ENCODE measurements around the gene PCDHA6.
"Not testable (repeated sequence)": the region's sequence is repeated elsewhere in the genome, so short reads cannot be mapped to it uniquely, and the experiment has no call there.

PCDHA6 gene

GRCh38 chr5:140822969-140823368 is 4.8 kb upstream of the PCDHA6 start:
- DNase-seq, result not testable (repeated sequence)

DNA sequence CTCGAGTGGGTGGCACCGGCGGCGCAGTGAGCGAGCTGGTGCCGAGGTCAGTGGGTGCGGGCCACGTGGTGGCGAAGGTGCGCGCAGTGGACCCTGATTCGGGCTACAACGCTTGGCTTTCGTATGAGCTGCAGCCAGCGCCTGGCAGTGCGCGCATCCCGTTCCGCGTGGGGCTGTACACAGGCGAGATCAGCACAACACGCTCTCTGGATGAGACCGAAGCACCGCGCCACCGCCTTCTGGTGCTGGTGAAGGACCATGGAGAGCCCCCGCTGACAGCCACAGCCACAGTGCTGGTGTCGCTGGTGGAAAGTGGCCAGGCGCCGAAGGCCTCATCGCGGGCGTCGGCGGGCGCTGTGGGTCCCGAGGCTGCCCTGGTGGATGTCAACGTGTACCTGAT is 4.3 kb upstream of the PCDHA6 start:
- DNase-seq, result no peak

DNA sequence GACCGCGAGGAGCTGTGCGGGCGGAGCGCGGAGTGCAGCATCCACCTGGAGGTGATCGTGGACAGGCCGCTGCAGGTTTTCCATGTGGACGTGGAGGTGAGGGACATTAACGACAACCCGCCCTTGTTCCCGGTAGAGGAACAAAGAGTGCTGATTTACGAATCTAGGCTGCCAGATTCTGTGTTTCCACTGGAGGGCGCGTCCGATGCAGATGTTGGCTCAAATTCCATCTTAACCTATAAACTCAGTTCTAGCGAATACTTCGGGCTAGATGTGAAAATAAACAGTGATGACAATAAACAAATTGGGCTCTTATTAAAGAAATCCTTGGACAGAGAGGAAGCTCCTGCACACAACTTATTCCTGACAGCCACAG is 590 bp downstream of the PCDHA6 start:
- DNase-seq, result no peak

GRCh38 chr5:140829511-140830501 is 2.0 kb downstream of the PCDHA6 start:
- DNase-seq, result not testable (repeated sequence)

DNA sequence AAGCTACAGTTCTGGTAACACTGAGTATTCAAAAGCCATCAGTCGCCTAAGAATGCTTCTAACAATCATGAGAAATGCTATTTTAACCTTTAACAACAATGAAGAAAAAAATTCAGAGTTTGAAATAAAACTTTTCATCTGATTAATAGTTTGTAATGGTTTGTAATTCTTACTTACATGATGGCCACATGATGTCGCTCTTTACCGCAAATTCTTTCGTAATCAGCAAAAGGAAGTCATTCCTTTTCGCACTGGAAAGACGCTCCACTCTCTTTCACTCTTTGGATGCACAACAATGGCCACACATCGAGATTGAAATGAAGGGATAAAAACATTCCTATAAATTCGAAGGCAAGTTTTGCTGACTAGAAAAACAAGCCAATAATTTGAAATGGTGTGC is 6.2 kb downstream of the PCDHA6 start, which contains the start of gene PCDHA7:
Gene PCDHA7 (plus strand): TSS at position 277 of the 400 bp plus-strand sequence. CDS start 115 bp downstream, at position 392.
- no peak for DNase-seq

- not testable (repeated sequence) for DNase-seq
Observed at GRCh38 chr5:140834439-140835008, 6.8 kb downstream of the PCDHA6 start.

DNA sequence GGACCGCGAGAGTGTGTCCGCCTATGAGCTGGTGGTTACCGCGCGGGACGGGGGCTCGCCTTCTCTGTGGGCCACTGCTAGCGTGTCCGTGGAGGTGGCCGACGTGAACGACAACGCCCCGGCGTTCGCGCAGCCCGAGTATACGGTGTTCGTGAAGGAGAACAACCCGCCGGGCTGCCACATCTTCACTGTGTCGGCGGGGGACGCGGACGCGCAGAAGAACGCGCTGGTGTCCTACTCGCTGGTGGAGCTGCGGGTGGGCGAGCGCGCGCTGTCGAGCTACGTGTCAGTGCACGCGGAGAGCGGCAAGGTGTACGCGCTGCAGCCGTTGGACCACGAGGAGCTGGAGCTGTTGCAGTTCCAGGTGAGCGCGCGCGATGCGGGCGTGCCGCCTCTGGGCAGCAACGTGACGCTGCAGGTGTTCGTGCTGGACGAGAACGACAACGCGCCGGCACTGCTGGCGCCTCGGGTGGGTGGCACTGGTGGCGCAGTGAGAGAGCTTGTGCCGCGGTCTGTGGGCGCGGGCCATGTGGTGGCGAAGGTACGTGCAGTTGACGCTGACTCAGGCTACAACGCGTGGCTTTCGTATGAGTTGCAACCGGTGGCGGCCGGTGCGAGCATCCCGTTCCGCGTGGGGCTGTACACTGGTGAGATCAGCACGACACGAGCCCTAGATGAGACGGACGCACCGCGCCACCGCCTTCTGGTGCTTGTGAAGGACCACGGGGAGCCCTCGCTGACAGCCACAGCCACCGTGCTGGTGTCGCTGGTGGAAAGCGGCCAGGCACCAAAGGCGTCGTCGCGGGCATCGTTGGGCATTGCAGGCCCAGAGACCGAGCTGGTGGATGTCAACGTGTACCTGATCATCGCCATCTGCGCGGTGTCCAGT is 8.1 kb downstream of the PCDHA6 start:
- no peak for DNase-seq

- no peak for DNase-seq
Observed at GRCh38 chr5:140840978-140841962, 13.5 kb downstream of the PCDHA6 start, which contains the start of gene PCDHA8. PCDHA8 (plus strand) TSS chr5:140841187; CDS start chr5:140841322, 135 bp downstream.

DNA sequence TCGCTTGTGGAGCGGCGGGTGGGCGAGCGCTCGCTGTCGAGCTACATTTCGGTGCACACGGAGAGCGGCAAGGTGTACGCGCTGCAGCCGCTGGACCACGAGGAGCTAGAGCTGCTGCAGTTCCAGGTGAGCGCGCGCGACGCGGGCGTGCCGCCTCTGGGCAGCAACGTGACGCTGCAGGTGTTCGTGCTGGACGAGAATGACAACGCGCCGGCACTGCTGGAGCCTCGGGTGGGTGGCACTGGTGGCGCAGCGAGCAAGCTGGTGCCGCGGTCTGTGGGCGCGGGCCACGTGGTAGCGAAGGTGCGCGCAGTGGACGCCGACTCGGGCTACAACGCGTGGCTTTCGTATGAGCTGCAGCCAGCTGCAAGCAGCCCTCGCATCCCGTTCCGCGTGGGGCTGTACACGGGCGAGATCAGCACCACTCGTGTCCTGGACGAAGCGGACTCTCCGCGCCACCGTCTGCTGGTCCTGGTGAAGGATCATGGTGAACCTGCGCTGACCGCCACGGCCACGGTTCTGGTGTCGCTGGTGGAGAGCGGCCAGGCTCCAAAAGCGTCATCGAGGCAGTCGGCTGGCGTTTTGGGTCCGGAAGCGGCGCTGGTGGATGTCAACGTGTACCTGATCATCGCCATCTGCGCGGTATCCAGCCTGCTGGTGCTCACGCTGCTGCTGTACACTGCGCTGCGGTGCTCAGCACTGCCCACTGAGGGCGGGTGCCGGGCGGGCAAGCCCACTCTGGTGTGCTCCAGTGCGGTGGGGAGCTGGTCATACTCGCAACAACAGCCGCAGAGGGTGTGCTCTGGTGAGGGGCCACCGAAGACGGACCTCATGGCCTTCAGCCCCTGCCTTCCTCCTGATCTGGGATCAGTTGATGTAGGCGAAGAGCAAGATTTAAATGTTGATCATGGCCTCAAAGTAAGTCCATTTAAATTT is 15.3 kb downstream of the PCDHA6 start:
- DNase-seq, result no peak

- not testable (repeated sequence) for DNase-seq
Observed at GRCh38 chr5:140848139-140849102, 20.7 kb downstream of the PCDHA6 start, which contains the start of gene PCDHA9. PCDHA9 (plus strand) TSS chr5:140848382; CDS start chr5:140848496, 114 bp downstream.

- not testable (repeated sequence) for DNase-seq
Observed at GRCh38 chr5:140849831-140850634, 22.3 kb downstream of the PCDHA6 start.

DNA sequence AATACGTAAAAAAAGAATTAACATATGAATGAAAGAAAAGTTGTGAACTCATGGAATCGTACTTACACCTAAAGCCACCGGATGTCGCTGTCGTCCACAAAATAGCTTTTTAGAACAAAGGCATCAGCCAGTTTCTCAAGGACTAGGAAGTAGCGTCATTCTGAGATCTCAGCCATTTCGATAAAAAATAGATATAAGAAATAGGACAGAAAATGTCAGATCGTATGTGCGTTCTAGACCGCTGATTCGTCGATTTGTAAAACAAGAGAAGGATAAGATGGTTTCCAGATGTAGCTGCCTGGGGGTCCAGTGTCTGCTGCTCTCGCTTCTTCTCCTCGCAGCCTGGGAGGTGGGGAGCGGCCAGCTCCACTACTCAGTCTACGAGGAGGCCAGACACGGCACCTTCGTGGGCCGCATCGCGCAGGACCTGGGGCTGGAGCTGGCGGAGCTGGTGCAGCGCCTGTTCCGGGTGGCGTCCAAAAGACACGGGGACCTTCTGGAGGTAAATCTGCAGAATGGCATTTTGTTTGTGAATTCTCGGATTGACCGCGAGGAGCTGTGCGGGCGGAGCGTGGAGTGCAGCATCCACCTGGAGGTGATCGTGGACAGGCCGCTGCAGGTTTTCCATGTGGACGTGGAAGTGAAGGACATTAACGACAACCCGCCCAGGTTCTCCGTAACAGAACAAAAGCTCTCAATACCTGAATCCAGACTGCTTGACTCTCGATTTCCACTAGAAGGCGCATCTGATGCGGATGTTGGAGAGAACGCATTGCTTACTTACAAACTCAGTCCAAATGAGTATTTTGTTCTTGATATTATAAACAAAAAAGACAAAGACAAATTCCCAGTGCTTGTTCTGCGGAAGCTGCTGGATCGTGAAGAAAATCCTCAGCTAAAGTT is 28.3 kb downstream of the PCDHA6 start, which contains the start of gene PCDHA10:
Gene PCDHA10 (plus strand): TSS at position 126 of the 903 bp plus-strand sequence. CDS start 152 bp downstream, at position 278.
- DNase-seq, result peak; percentile 26

GRCh38 chr5:140857177-140857986 is 29.6 kb downstream of the PCDHA6 start:
- no peak for DNase-seq

DNA sequence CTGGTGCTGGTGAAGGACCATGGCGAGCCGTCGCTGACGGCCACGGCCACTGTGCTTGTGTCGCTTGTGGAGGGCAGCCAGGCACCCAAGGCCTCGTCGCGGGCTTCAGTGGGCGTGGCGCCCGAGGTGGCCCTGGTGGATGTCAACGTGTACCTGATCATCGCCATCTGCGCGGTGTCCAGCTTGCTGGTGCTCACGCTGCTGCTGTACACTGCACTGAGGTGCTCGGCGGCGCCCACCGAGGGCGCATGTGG is 30.2 kb downstream of the PCDHA6 start:
- no peak for DNase-seq

- DNase-seq, result no peak
Observed at GRCh38 chr5:140862441-140863295, 34.9 kb downstream of the PCDHA6 start.
